ENCODE measurements around the gene CDC42EP3. TPM values are rescaled to one million over a fixed set of nuclear protein-coding genes. Genes with fewer than 3 reads are reported as not detected.

CDC42EP3 gene
- total and polyA plus RNA-seq, 8 donors: 3.5 to 11.9 (median 6.4) TPM

- no peaks in the 10 kb centered on the region for H3K27me3 ChIP-seq
- no peaks in the 10 kb centered on the region for H3K36me3 ChIP-seq
- no peak for DNase-seq
- 79 to 83% methylated on average over 6 of the region's 6 CpGs for WGBS, 2 donors
- H3K27ac ChIP-seq: peak overlapping the region in 1 of 4 donors; percentile 30
- peak in 3 of 4 donors; percentile 48 to 53 (median 52) for ATAC-seq
- H3K4me1 ChIP-seq: peaks cover 0 to 11% (median 10%) of the 10 kb centered on the region in 3 donors
- no peak for TF ChIP-seq CTCF (IDR thresholded peaks at IDR 0.05)
- no peaks in the 10 kb centered on the region for H3K9me3 ChIP-seq
- no peak overlapping the region for H3K4me3 ChIP-seq
- FAIRE-seq: no peak
- intact Hi-C loops (cut with DNase I): no loop called here
Observed at GRCh38 chr2:37615804-37616676, 55.4 kb downstream of the CDC42EP3 start.

- peak in 2 of 4 donors; percentile 55 to 56 for ATAC-seq
Observed at GRCh38 chr2:37614061-37614738, 57.2 kb downstream of the CDC42EP3 start.

GRCh38 chr2:37612382-37612781 lies 59.1 kb downstream of the CDC42EP3 start:
- Histone ChIP-seq H3K27me3 (no peaks in the 10 kb centered on the region), H3K36me3 (no peaks in the 10 kb centered on the region), H3K27ac (no peak overlapping the region), H3K4me1 (peaks cover 0 to 11% (median 10%) of the 10 kb centered on the region in 3 donors), H3K9me3 (no peaks in the 10 kb centered on the region), H3K4me3 (no peak overlapping the region)
- TF ChIP-seq CTCF (IDR thresholded peaks at IDR 0.05): no peak
- DNase-seq: no peak
- FAIRE-seq: no peak
- 89 to 93% methylated on average over 4 of the region's 4 CpGs for WGBS, 2 donors
- no peak for ATAC-seq
- intact Hi-C loops (cut with DNase I): no loop called here

More at GRCh38 chr2:37614061-37614738, 57.2 kb downstream of the CDC42EP3 start:
- Histone ChIP-seq H3K27ac (no peak overlapping the region), H3K4me3 (no peak overlapping the region), H3K9me3 (no peaks in the 10 kb centered on the region), H3K4me1 (peaks cover 0 to 11% (median 10%) of the 10 kb centered on the region in 3 donors), H3K27me3 (no peaks in the 10 kb centered on the region), H3K36me3 (no peaks in the 10 kb centered on the region)
- TF ChIP-seq CTCF (IDR thresholded peaks at IDR 0.05): no peak
- WGBS, 2 donors: 91 to 92% methylated on average over 7 of the region's 7 CpGs
- DNase-seq (no peak), FAIRE-seq (no peak)
- intact Hi-C loops (cut with DNase I): no loop called here

- no peak for ATAC-seq
- Histone ChIP-seq H3K27ac (no peak overlapping the region), H3K27me3 (no peaks in the 10 kb centered on the region)
Observed at GRCh38 chr2:37610638-37611289, 60.7 kb downstream of the CDC42EP3 start.

More at GRCh38 chr2:37610638-37611289, 60.7 kb downstream of the CDC42EP3 start:
- Histone ChIP-seq H3K4me1 (no peaks in the 10 kb centered on the region), H3K36me3 (no peaks in the 10 kb centered on the region), H3K4me3 (no peak overlapping the region), H3K9me3 (no peaks in the 10 kb centered on the region)
- WGBS, 2 donors: 84 to 87% methylated on average over 5 of the region's 5 CpGs
- intact Hi-C loops (cut with DNase I): no loop called here
- no peak for DNase-seq
- peak; percentile 43 for FAIRE-seq
- TF ChIP-seq CTCF (IDR thresholded peaks at IDR 0.05): no peak

Data from pancreas (tissue), 10 donors.